HG03095 (cell line): ENCODE data around the gene PLD5.
"Not testable (repeated sequence)": the region's sequence is repeated elsewhere in the genome, so short reads cannot be mapped to it uniquely, and the experiment has no call there.

ENCODE experiments used
- ATAC-seq: cut with Tn5 transposase; IDR thresholded peaks from one replicate; pipeline ENCODE4 v1.9.1; 2021; ENCODE audit warnings: moderate library complexity; ENCODE audit not compliant: unreplicated experiment

Gene PLD5

DNA sequence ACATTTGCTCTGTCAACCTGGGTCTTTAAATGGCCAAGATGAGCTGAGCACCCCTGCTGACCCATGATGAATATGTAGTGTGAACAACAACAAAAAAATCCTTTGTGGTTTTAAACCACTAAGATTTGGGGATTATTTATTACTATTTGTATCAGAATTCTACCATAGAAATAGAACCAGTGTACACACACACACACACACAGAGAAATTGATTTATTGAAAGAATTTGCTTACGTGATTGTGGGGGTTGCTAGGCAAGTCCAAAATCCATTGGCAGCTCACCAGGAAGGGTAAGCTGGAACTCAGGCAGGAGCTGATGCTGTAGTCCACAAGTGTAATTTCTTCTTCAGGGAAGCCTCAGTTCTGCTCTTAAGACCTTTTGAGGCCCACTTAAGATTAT is 443.1 kb downstream of the PLD5 start:
- no peak for ATAC-seq

DNA sequence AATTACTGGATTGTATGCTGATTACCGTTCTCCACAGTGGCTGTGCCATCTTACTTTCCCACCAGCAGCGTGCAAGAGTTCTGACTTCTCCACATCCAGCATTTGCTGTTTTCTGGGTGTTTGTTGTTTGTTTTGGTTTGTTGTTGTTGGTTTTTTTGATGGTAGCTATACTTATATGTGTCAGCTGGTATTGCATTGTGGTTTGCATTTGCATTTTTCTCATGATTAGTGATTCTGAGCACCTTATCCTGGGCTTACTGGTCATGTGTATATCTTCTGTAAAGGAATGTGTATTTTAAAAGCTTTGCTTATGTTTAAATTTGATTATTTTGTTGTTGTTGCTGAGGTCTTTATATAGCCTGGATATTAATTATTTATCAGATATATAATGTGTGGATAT is 458.7 kb downstream of the PLD5 start:
- no peak for ATAC-seq

DNA sequence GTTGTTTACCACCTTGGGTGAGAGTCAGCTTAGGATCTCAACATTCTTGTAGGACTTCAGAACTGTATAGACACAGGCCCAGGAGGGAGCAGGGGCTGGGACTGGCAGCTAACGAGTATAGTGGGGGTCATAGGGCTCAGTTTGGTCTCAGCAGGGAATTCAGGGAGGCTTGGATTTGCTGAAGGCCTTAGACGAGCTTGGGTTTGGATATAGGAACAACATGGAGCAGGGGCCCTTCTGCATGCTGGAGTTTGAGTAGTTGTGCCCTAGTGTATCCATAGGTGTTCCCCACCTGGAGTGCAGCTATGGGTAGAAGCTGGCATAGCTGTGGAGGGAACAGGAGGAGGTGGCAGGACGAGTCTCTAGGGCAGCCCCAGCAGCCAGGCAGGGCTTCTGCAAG is 462.2 kb downstream of the PLD5 start:
- no peak for ATAC-seq

DNA sequence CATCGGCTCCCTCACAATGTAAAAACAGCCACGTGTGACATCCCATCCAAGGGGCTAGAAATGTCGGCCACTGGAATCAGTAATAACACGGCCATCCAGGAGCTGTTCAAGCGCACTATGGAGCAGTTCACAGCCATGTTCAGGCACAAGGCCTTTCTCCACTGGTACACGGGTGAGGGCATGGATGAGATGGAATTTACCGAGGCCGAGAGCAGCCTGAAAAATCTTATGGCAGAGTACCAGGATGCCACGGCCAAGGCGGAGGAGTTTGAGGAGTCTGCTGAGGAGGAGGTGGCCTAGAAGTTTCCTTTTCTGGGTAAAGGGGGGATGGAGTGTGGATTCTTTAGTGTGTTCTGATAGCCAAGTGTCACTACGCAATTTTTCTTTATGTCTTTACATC is 464.5 kb downstream of the PLD5 start:
- ATAC-seq = no peak

DNA sequence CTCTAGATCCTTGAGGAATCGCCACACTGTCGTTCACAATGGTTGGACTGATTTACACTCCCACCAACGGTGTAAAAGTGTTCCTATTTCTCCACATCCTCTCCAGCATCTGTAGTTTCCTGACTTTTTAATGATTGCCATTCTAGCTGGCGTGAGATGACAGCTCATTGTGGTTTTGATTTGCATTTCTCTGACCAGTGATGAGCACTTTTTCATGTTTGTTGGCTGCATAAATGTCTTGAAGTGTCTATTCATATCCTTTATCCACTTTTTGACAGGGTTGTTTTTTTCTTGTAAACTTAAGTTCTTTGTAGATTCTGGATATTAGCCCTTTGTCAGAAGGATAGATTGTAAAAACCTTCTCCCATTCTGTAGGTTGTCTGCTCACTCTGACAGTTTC is 465.9 kb downstream of the PLD5 start:
- ATAC-seq = peak; percentile 83

DNA sequence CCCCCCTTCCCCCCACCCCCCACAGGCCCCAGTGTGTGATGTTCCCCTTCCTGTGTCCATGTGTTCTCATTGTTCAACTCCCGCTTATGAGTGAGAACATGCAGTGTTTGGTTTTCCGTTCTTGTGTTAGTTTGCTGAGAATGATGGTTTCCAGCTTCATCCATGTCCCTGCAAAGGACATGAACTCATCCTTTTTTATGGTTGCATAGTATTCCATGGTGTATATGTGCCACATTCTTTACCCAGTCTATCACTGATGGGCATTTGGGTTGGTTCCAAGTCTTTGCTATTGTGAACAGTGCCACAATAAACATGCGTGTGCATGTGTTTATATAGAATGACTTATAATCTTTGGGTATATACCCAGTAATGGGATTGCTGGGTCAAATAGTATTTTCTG is 466.3 kb downstream of the PLD5 start:
- ATAC-seq = not testable (repeated sequence)

DNA sequence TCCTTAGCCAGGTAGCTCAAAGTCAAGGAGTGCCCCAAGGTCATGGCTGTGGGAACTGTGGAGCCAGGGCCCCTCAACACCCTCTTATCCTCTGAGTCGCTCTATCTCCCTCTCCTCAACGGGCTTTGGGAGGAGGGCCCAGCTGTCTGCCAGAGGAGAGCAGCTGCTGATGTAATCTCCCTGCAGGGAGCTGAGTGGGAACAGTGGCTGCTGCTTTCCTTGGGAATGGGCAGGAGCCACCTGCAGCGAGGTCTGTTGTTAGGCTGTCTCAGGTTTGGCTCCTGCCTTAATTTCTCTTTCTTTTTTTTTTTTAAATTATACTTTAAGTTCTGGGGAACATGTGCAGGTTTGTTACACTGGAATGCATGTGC is 466.8 kb downstream of the PLD5 start:
- ATAC-seq = no peak

DNA sequence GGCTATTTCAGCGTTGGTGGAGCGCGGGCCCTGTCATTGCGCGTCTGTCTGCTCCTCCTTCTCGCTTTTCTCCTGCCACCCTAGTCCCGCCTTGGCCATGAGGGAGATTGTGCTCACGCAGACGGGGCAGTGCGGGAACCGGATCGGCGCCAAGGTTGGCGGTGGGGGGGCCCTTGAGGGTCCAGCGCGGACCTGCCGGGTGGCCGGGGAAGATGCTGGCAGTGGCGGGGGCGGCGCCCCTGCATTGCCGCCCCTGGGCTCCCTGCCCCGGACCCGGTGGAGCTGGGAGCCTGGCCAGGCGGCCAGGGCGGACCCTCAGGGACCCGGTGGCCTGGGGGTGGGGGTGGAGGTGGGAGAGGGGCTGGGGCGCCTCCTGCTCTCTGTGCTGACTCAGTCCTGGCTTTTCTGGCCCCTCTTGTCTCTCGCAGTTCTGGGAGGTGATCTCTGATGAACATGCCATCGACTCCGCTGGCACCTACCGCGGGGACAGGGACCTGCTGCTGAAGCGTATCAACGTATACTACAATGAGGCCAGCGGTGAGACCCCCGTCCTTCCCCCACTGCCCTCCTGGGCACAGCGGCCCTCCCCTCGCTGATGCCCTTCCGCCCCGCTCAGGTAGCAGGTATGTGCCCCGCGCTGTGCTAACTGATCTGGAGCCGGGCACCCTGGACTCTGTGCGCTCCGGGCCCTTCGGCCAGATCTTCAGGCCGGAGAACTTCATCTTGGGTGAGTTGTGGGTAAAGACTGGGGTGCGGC is 467.3 kb downstream of the PLD5 start:
- ATAC-seq = no peak

DNA sequence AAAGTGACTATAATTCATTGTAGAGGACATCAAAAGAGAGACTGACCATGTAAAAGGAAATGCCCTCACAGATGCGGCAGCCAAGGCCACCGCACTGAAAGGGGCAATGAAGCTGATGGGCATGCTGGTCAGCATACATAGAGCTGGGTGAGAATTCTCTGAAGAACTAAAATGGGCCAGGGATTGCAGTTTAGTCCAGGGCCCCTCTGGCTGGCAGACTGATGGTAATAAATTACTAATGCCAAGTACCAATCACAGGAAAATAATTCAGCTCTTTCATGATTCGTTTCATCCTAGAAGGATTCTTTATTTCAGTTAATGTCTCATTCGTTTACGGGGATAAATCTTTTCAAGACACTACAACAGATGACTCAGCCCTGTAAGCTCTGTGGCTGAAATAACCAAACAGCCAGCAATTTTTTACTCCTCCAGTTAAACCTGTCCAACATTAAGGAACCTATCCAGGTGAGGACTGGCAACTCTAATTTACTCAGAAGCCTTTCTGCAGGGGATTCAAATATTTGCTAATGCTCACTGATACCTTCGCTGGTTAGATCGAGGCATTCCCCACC is 468.7 kb downstream of the PLD5 start:
- no peak for ATAC-seq

DNA sequence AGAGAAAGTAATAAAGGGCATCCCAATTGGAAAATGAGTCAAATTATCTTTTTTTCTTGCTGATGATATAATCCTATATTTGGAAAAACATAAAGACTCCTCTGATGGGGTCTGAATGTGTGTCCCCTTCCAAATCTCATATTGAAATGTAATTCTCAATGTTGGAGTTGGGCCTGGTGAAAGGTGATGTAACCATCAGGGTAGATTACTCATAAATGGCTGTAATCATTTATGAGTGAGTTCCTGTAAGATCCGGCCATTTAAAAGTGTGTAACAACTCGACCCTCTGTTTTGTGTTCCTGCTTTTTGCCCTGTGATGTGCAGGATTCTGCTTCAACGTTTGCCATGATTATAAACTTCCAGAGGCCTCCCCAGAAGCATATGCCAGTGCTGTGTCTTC is 481.3 kb downstream of the PLD5 start:
- no peak for ATAC-seq

DNA sequence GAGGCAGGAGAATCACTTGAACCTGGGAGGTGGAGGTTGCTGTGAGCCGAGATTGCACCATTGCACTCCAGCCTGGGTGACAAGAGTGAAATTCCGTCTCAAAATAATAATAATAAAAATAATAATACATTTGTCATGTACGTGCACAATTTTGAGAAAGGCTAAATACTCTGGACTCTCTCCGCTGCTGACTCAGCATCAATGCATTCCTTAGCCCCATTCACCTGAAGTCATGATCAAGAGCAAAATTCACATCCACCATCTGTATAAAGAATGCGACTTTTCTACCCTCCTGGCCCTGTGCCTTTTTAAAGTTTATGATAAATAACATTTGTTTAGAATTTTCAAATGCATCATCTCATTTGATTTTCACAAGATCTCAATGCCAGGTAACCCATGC is 490.1 kb downstream of the PLD5 start:
- no peak for ATAC-seq

DNA sequence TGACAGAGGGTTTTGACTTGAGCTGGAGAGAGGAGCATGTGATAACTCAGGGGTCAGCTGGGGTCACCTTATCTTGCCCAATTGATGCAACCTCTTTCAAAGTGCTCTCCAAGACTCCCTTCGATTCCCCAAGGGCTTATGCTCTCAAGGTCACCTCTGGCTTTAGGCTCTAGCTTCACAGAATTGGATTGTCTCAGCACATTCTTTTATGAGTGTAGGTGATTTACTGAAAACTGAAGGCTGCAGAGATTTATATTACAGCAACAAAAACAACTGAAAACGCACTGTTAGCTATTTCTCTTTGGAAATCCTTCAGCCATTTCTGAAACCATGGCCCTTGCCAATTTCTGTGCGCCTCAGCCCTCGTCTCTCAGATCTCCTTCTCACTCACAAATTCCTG is 491.1 kb downstream of the PLD5 start:
- ATAC-seq = no peak
